Measurements from ENCODE around the gene KREMEN2.

GRCh38 chr16:2964475-2965336, 631 bp downstream of the KREMEN2 start:
- TF ChIP-seq REST (IDR thresholded peaks at IDR 0.05) (no peak), JUN (IDR thresholded peaks at IDR 0.05) (no peak), POLR2A (IDR thresholded peaks at IDR 0.05; ENCODE audit: low read length) (no peak), CTCF (IDR thresholded peaks at IDR 0.05) (no peak), MAX (IDR thresholded peaks at IDR 0.05) (no peak)
